Activated CD4-positive, alpha-beta T cell treated with anti-CD3 and anti-CD28 coated beads, Interleukin-2, Interleukin-4, amounts not matched to agents 100 ng/mL and 50 ng/mL, durations not matched to agents 16 hours and 8 hours (primary cell): ENCODE measurements around the gene BFAR.
"Not testable (repeated sequence)": the region's sequence is repeated elsewhere in the genome, so short reads cannot be mapped to it uniquely, and the experiment has no call there.

Source experiments
- DNase-seq: peaks from one replicate; pipeline ENCODE4 v3.0.0-alpha.2; 2020; ENCODE audit warnings: low spot score

Gene BFAR

DNA sequence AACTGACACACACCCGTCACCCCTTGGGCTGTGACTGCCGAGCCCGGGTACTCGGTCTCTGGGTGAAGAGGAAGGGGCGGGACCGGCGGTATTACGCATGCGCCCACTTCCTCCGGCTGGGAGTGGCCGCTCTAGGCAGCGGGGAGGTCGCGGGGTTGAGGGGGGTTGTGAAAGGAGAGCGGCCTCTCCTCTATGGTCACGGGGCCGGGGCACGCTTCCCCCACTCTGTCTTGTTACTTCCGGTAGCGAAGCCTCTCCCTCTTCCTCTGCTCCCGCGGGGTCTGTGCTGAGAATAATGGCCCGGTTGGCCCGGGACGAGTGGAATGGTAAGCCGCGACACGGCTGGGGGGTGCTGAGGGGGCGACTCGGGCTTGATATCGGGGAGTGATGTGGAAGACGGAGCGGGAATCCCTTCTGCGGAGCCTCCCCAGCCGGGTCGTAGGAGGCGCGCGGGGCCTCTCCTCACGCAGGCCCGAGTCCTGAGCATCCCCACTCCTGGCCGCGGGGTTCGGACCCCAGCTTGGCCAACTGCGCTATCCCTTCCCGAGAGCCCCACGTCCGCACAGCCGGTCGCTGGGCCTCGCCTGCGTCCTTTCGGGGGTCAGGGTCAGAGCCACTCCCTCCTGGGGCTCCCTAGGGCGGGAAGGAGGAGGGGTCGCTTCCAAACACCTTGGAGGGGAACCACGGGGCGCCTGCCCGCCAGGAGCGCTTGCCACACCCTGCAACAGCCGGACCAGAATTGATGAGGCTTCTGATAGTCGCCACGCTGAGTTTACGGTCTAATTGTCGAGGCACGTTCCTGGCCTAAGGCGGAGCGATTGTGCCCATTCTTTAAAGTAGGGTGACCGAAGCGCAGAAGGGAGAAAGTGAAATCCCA is at the start of gene BFAR:
BFAR (plus strand) TSS at position 259 of the 877 bp plus-strand sequence. CDS start 11,396 bp downstream, outside the sequence.
- DNase-seq = peak; percentile 99

GRCh38 chr16:14585287-14585686 is 47.5 kb upstream of the BFAR start:
- no peak for DNase-seq

- no peak for DNase-seq
Measured at GRCh38 chr16:14586637-14587305, 46.0 kb upstream of the BFAR start.

- DNase-seq = no peak
Measured at GRCh38 chr16:14600164-14600563, 32.6 kb upstream of the BFAR start.

GRCh38 chr16:14602443-14602963 is 30.2 kb upstream of the BFAR start:
- no peak for DNase-seq

DNA sequence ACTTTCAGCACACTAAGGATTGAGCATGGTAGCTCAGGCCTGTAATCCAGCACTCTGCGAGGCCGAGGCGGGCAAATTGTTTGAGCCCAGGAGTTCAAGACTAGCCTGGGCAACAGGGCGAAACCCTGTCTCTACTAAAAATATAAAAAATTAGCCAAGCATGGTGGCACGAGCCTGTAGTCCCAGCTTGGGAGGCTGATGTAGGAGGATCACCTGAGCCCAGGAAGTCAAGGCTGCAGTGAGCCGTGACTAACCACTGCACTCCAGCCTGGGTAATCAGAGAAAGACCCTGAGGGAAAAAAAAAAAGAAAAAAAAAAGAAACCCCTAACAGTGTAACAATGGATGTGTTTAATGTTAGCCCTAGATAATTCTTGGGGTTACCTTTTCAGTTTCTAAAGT is 26.6 kb upstream of the BFAR start:
- DNase-seq = no peak

DNA sequence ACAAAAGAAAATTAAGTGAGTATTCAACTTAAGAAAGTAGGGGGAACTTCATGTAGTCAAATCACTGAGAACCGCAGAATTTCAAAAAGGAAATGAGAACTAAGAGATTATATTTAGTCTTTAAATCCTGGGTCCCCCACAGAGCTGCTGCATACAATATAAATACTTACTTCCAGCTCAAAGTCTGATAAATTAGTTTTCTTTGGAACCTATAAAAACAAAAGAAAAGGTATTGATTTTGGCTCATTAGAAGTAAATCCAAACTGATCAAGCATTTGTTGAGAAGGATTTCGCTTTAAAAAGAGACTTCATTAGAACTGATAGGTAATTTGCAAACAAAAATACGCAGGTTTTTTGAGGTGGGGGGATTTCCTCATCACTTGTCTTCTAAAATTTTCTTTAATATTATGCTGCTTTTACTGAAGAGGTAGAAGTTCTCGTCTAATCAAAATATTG is 24.6 kb upstream of the BFAR start:
- no peak for DNase-seq

GRCh38 chr16:14608604-14609003 is 24.1 kb upstream of the BFAR start:
- DNase-seq = no peak

DNA sequence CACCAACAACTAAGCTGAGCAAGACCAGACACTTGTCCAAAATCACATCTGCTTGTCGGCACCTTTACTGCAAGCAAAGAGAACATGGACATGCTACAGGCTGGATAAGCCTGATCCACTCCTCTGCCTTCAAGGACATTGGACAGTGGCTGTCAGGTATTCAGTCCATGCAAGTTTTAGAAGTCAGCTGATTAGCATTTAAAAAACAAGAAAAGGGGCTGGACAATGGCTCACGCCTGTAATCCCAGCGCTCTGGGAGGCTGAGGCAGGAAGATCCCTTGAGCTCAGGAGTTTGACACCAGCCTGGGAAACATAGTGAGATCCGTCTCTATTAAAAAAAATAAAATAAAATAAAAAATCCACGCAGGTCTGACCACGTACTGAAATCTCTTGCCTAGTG is 23.0 kb upstream of the BFAR start:
- DNase-seq = no peak

DNA sequence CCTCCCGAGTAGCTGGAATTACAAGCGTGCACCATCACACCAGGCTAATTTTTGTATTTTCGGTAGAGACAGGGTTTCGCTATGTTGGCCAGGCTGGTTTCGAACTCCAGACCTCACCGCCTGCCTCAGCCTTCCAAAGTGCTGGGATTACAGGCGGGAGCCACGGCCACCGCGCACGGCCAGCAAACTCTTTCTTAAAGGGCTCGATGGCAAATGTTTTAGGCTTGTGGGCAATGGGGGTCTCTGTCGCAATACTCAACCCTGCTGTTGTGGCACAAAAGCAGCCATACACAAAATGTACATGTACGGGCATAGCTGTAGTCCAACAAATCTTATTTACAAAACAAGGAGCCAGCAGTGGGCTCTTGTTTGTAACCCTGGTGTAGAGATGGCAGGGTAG is 21.1 kb upstream of the BFAR start:
- no peak for DNase-seq

DNA sequence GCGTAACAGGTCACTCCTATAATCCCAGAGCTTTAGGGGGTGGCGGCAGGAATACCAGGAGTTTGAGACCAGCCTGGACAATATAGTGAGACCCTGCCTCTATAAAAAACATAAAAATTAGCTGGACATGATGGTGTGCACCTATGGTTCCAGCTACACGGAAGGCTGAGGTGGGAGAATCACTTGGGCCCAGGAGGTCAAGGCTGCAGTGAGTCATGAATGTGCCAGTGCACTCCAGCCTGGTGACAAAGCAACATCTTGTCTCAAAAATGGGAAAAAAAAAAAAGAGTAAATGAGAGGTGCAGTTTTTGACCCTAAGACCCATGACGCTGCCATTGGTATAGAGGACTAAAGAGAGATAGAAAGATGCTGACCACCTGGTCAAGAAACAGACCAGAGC is 18.8 kb upstream of the BFAR start:
- DNase-seq = no peak

- DNase-seq = no peak
Measured at GRCh38 chr16:14616280-14616679, 16.5 kb upstream of the BFAR start.

- DNase-seq = no peak
Measured at GRCh38 chr16:14618566-14618965, 14.2 kb upstream of the BFAR start.

GRCh38 chr16:14627078-14627477 is 5.7 kb upstream of the BFAR start:
- DNase-seq = no peak

DNA sequence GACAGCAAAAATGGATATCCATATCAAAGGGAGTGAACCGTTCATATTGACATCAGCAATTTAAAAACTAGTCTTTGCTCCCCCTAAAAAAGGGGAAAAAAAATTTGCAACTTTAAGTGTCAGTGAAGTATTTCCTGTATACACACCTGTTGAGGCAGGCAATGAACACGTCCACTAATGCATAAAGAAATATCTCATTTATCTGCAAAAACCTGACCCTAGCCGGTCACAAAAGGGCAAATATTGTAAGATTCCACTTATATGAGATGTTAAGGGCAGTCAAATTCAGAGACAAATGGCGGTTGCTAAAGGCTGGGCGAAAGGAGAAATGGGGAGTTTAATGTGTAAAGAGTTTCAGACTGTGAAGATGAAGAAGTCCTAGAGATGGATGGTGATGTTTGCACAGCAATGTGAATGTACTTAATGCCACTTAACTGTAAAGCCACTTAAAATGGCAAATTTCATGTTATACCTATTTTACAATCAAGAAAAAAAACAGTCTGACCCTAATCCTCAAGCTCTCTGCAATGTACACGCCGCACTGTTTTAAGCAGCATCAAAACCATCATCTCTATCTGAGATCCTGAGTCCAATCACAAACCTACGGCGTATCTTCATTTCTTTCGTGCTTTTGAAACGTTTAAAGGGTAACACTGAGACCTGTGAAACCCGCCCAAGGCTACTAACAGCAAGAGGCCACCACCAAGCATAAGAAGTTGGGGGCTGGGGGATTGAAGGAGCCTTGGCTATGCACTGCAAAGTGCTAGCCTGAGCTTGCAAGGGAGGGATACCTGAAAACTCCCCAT is 3.7 kb upstream of the BFAR start:
- DNase-seq = no peak

DNA sequence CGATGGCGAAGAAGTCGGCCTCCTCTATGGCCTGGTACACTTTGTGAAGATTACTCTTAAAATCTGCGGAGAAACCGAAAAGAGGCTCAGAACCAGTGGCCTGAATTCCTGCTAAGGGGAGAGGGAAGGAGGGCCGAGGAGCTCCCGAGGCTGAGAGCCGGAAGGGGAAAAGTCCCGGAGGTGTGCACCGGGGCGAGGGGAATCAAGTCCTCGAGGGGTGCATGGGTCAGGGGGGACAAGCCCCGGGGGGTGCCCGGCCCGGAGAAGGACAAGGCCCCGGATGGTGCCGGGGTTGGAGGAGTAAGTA is 3.2 kb upstream of the BFAR start:
- no peak for DNase-seq

- peak; percentile 98 for DNase-seq
Measured at GRCh38 chr16:14629919-14630619, 2.7 kb upstream of the BFAR start, which contains the start of gene PARN. Gene PARN (minus strand): TSS chr16:14630260. CDS start chr16:14630125, 135 bp downstream.

- not testable (repeated sequence) for DNase-seq
Measured at GRCh38 chr16:14630620-14631330, 2.0 kb upstream of the BFAR start.

DNA sequence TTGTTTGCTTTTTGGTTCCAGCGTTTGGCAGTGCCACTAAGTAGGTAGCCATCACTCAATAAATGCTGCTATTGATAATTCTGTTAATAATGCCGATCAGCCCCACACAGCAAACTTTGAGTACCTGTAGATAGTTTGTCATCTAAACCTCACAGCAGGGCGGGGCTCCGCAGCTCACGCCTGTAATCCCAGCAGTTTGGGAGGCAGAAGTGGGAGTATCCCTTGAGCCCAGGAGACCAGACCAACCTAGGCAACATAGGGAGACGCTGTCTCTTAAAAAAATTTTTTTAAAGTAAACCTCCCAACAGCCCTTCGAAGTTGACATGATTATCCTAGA is 1.6 kb downstream of the BFAR start:
- DNase-seq = no peak

DNA sequence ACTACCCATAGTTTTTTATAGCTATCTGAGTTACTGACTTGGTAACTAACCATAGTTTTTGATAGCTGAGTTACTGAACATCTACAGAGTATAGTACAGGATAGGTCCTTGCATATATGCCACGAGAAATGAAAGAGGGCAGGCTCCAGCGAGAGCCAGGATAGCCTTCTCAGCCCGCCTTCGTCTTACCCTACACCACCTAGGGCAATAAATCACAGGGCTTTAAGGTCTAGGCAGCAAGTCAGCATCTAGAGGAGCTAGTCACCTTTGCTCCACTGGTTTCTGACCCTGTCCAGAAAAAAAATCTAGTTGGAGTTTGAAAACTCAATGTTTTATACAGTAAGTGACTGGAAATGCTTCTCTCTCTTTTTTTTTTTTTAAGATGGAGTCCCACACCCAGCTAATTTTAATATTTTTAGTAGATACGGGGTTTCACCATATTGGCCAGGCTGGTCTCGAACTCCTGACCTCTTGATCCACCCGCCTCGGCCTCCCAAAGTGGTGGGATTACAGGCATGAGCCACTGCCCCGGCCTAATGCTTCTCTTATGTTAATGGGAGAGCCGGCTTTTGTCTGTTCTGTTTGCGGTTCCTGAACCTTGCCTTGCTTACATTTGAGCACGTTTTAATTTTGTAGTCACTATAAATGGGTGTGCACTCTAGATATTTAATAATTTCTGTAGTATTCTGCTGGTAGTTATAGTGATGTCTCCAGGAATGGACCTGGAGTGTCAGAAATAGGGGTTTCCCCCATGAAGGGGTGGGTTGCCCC is 2.8 kb downstream of the BFAR start:
- DNase-seq = no peak
